ENCODE data around the gene MRPL27. TPM values are rescaled to one million over a fixed set of nuclear protein-coding genes. Genes with fewer than 3 reads are reported as not detected.

MRPL27 gene
- total RNA-seq, 2 donors from 2014 or later, result 70.9 to 76.7 TPM

DNA sequence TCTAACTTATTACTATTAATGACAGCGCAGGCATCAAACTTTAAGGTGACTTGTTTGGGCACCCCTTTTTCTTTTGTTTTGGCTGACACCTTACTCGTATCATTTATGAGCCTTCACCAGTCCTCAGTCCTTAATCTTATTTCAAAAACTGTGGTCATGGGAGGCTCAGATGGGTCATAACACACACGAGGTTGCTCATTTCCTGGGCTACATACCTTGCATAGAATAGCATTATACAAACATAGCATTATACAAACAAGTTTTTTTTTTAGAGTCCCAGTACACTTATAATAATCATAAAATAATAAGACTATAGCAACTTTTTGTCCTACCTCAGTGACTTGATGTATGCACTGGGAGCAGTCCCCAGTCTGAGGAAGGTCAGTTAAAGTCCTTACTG, 41.8 kb upstream of the MRPL27 start:
- Histone ChIP-seq H3K9me3 (ENCODE audit: control insufficient read depth, low read length) (peaks cover 16% of the 10 kb centered on the region), H3K4me1 (ENCODE audit: control insufficient read depth, insufficient read depth, low read length) (no peaks in the 10 kb centered on the region), H3K27ac (ENCODE audit: low read depth, low read length) (no peak overlapping the region), H3K9ac (ENCODE audit: extremely low read depth, low read length, poor library complexity, severe bottlenecking) (no peak overlapping the region), H3K36me3 (ENCODE audit: control insufficient read depth, insufficient read depth, low read length) (no peaks in the 10 kb centered on the region), H3K27me3 (ENCODE audit: control insufficient read depth, insufficient read depth, low read length, poor library complexity, severe bottlenecking) (no peaks in the 10 kb centered on the region), H3K4me3 (ENCODE audit: low read length) (no peak overlapping the region)
- DNase-seq, result no peak
- H3K4me3 Mint-ChIP-seq, result no peak overlapping the region
- 85 to 92% methylated on average over 3 of the region's 3 CpGs for WGBS, 2 experiments (ENCODE audit: insufficient coverage in 1 of 2, insufficient read length in 1 of 2)
- H3K4me1 Mint-ChIP-seq, result peaks cover 5% of the 10 kb centered on the region
- H3K36me3 Mint-ChIP-seq (ENCODE audit: low read depth), result peaks cover 6% of the 10 kb centered on the region
- TF ChIP-seq, protein P1, sequence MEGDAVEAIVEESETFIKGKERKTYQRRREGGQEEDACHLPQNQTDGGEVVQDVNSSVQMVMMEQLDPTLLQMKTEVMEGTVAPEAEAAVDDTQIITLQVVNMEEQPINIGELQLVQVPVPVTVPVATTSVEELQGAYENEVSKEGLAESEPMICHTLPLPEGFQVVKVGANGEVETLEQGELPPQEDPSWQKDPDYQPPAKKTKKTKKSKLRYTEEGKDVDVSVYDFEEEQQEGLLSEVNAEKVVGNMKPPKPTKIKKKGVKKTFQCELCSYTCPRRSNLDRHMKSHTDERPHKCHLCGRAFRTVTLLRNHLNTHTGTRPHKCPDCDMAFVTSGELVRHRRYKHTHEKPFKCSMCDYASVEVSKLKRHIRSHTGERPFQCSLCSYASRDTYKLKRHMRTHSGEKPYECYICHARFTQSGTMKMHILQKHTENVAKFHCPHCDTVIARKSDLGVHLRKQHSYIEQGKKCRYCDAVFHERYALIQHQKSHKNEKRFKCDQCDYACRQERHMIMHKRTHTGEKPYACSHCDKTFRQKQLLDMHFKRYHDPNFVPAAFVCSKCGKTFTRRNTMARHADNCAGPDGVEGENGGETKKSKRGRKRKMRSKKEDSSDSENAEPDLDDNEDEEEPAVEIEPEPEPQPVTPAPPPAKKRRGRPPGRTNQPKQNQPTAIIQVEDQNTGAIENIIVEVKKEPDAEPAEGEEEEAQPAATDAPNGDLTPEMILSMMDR (conservative IDR thresholded peaks at IDR 0.05), result no peak
- no peak overlapping the region for H3K27ac Mint-ChIP-seq
- H3K27me3 Mint-ChIP-seq (ENCODE audit: insufficient read depth), result peaks cover 10% of the 10 kb centered on the region
- peaks cover 15% of the 10 kb centered on the region for H3K9me3 Mint-ChIP-seq

DNA sequence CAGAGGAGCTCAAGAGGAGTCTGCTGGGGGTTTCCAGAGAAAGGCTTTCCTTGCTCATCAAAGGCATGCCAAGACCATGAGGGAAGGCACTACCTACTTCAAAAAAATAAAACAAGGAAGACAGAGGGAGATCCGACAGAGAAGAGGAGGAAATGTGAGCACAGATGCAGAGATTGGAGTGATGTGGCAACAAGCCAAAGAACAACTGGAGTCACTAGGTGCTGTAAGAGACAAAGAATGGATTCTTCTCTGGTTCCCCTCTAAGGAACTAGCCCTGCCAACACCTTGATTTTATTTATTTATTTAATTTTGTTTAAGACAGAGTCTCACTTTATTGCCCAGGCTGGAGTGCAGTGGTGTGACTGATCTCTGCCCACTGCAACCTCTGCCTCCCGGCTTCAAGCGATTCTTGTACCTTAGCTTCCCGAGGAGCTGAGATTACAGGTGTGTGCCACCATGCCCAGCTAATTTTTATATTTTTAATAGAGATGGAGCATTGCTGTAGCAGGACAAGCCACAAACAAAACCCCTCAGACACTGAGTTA, 39.3 kb upstream of the MRPL27 start:
- H3K9ac ChIP-seq (ENCODE audit: extremely low read depth, low read length, poor library complexity, severe bottlenecking), result no peak overlapping the region
- no peak overlapping the region for H3K27ac ChIP-seq (ENCODE audit: low read depth, low read length)
- no peak overlapping the region for H3K27ac Mint-ChIP-seq
- H3K4me1 ChIP-seq (ENCODE audit: control insufficient read depth, insufficient read depth, low read length), result no peaks in the 10 kb centered on the region
- H3K27me3 ChIP-seq (ENCODE audit: control insufficient read depth, insufficient read depth, low read length, poor library complexity, severe bottlenecking), result no peaks in the 10 kb centered on the region
- H3K27me3 Mint-ChIP-seq (ENCODE audit: insufficient read depth), result peaks cover 9% of the 10 kb centered on the region
- H3K4me3 ChIP-seq (ENCODE audit: low read length), result no peak overlapping the region
- H3K36me3 Mint-ChIP-seq (ENCODE audit: low read depth), result no peaks in the 10 kb centered on the region
- peaks cover 5% of the 10 kb centered on the region for H3K9me3 ChIP-seq (ENCODE audit: control insufficient read depth, low read length)
- WGBS, 2 experiments (ENCODE audit: insufficient coverage in 1 of 2, insufficient read length in 1 of 2), result 79 to 94% methylated on average over 3 to 4 of the region's 4 CpGs
- no peak overlapping the region for H3K4me3 Mint-ChIP-seq
- H3K4me1 Mint-ChIP-seq, result peaks cover 3% of the 10 kb centered on the region
- H3K36me3 ChIP-seq (ENCODE audit: control insufficient read depth, insufficient read depth, low read length), result no peaks in the 10 kb centered on the region
- peaks cover 5% of the 10 kb centered on the region for H3K9me3 Mint-ChIP-seq
- TF ChIP-seq, protein P1 (conservative IDR thresholded peaks at IDR 0.05), result no peak
- no peak for DNase-seq

DNA sequence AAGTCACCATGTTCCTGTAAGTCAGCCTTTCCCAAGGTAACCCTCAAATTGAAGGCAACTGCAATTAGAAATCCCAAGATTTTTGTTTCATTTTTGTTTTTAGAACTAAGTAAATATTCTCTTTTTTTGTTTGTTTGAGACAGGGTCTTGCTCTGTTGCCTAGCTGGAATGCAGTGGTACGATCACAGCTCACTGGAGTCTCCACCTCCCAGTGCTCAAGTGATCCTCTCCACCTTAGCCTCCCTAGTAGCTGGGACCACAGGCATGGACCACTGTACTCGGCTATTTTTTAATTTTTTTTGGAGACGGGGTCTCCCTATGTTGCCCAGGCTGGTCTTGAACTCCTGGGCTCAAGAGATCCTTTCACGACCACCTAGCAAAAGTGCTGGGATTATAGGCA, 34.9 kb upstream of the MRPL27 start:
- Histone ChIP-seq H3K4me3 (ENCODE audit: low read length) (no peak overlapping the region), H3K36me3 (ENCODE audit: control insufficient read depth, insufficient read depth, low read length) (no peaks in the 10 kb centered on the region), H3K27me3 (ENCODE audit: control insufficient read depth, insufficient read depth, low read length, poor library complexity, severe bottlenecking) (no peaks in the 10 kb centered on the region), H3K9ac (ENCODE audit: extremely low read depth, low read length, poor library complexity, severe bottlenecking) (no peak overlapping the region), H3K27ac (ENCODE audit: low read depth, low read length) (no peak overlapping the region), H3K4me1 (ENCODE audit: control insufficient read depth, insufficient read depth, low read length) (no peaks in the 10 kb centered on the region), H3K9me3 (ENCODE audit: control insufficient read depth, low read length) (peaks cover 5% of the 10 kb centered on the region)
- H3K27ac Mint-ChIP-seq, result no peak overlapping the region
- peaks cover 6% of the 10 kb centered on the region for H3K27me3 Mint-ChIP-seq (ENCODE audit: insufficient read depth)
- WGBS, 2 experiments (ENCODE audit: insufficient coverage in 1 of 2, insufficient read length in 1 of 2), result 90 to 96% methylated on average over 4 of the region's 4 CpGs
- no peak overlapping the region for H3K4me3 Mint-ChIP-seq
- H3K4me1 Mint-ChIP-seq, result peaks cover 24% of the 10 kb centered on the region
- no peaks in the 10 kb centered on the region for H3K36me3 Mint-ChIP-seq (ENCODE audit: low read depth)
- peaks cover 5% of the 10 kb centered on the region for H3K9me3 Mint-ChIP-seq
- DNase-seq, result no peak
- TF ChIP-seq, protein P1 (conservative IDR thresholded peaks at IDR 0.05), result no peak

All from endodermal cell (in vitro differentiated cells).